Peyer's patch (tissue), 4 donors: Measurements from ENCODE around the gene CLTCL1. TPM values are rescaled to one million over a fixed set of nuclear protein-coding genes. Genes with fewer than 3 reads are reported as not detected.

Source experiments
- DNase-seq, 3 donors: peaks; one replicate each; pipeline ENCODE4 v3.0.0-alpha.2; 2017 to 2019
- H3K27ac ChIP-seq, 4 donors: fragments of 200-600 bp; sonication (generic); one replicate each; pipeline ENCODE4 v1.5.1; 2016 to 2019
- H3K27me3 ChIP-seq, 2 donors: fragments of 200-600 bp; sonication (generic); one replicate each; pipeline ENCODE4 v1.5.1; 2019
- H3K36me3 ChIP-seq, 3 donors: fragments of 200-600 bp; sonication (generic); one replicate each; pipeline ENCODE4 v1.5.1; 2016 to 2019
- H3K4me1 ChIP-seq, 4 donors: fragments of 200-600 bp; sonication (generic); one replicate each; pipeline ENCODE4 v1.5.1; 2016 to 2019
- H3K4me3 ChIP-seq, 4 donors: fragments of 200-600 bp; sonication (generic); 1 replicate in 3 of 4; 2 replicates in 1 of 4; pipeline ENCODE4 v1.5.1; 2016 to 2019; ENCODE audit warnings: mild to moderate bottlenecking in 1 of 4
- H3K9me3 ChIP-seq, 4 donors: fragments of 200-600 bp; sonication (generic); one replicate each; pipeline ENCODE4 v1.5.1; 2016 to 2019; ENCODE audit warnings: mild to moderate bottlenecking in 1 of 4
- POLR2A ChIP-seq, 2 donors: fragments of 450-650 bp; IDR thresholded peaks; one replicate each; pipeline ENCODE4 v1.5.1; 2017; ENCODE audit warnings: antibody characterized with exemption in 2 of 2, mild to moderate bottlenecking in 2 of 2, moderate library complexity in 2 of 2
- total RNA-seq, 4 donors: library from RNA; depleted of rRNA; stranded (reverse); fragments of >200 nt; gene quantifications; one replicate each; pipeline ENCODE4 v1.1.0, GENCODE V29; 2016
- TF ChIP-seq, protein P1 (sequence below), 6 experiments: fragments of 450-650 bp in 4 of 6; fragments of 200-600 bp in 2 of 6; sonication (generic) in 1 of 6; IDR thresholded peaks; one replicate each; pipeline ENCODE4 v1.5.1; 2017 to 2019; ENCODE audit warnings: antibody characterized with exemption in 6 of 6, mild to moderate bottlenecking in 3 of 6, moderate library complexity in 1 of 6

The CLTCL1 gene
- total RNA-seq, 4 donors from 2014 or later: 0.47 to 3.9 (median 3.0) TPM

DNA sequence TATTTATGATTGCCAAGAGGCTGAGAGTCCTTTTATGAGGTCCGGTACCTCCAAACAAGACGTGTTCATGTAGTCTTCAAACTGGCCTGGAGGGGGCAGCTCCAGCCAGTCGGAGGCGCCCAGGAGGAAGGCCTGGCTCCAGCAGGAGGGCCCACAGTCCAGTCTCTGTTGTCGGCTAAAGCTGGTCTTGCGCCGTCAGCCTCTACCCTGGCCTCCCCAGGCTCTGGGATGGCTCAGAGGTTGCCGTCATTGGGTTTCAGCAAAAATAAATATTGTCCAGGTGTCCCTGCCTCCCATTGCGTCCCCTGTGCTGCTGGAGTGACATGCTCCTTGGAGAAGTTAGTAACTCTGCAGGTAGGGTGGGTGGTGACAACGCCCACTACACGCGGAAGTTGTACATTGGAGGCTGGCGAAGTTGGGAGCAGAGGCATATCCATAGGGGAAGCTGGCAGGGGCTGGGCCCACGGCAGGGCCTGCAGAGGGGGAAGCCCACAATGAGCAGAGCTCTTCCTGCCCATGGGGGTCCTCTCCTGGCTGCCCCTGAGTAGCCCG is 111.9 kb downstream of the CLTCL1 start:
- TF ChIP-seq POLR2A (IDR thresholded peaks at IDR 0.05): no peak
- TF ChIP-seq, protein P1, sequence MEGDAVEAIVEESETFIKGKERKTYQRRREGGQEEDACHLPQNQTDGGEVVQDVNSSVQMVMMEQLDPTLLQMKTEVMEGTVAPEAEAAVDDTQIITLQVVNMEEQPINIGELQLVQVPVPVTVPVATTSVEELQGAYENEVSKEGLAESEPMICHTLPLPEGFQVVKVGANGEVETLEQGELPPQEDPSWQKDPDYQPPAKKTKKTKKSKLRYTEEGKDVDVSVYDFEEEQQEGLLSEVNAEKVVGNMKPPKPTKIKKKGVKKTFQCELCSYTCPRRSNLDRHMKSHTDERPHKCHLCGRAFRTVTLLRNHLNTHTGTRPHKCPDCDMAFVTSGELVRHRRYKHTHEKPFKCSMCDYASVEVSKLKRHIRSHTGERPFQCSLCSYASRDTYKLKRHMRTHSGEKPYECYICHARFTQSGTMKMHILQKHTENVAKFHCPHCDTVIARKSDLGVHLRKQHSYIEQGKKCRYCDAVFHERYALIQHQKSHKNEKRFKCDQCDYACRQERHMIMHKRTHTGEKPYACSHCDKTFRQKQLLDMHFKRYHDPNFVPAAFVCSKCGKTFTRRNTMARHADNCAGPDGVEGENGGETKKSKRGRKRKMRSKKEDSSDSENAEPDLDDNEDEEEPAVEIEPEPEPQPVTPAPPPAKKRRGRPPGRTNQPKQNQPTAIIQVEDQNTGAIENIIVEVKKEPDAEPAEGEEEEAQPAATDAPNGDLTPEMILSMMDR (IDR thresholded peaks at IDR 0.05): peak; percentile 44 to 85 (median 74)

GRCh38 chr22:19178657-19179496 is 112.6 kb downstream of the CLTCL1 start, which contains the start of gene SLC25A1:
Gene SLC25A1 (minus strand): TSS chr22:19178736. CDS start chr22:19178673, 63 bp downstream.
- no peaks in the 10 kb centered on the region for H3K27me3 ChIP-seq
- no peaks in the 10 kb centered on the region for H3K9me3 ChIP-seq
- peak within 1 kb of the TSS; percentile 90 to 100 (median 94) for H3K27ac ChIP-seq
- H3K4me3 ChIP-seq: peak within 1 kb of the TSS; percentile 79 to 100 (median 97)
- H3K36me3 ChIP-seq: peaks cover 0 to 15% (median 0%) of the 10 kb centered on the region in 3 donors
- TF ChIP-seq, protein P1 (IDR thresholded peaks at IDR 0.05): peak in 1 of 6 experiments; percentile 5
- TF ChIP-seq POLR2A (IDR thresholded peaks at IDR 0.05): peak; percentile 61 to 84
- DNase-seq: peak; percentile 93 to 97 (median 97)
- peaks cover 0 to 36% (median 22%) of the 10 kb centered on the region in 4 donors for H3K4me1 ChIP-seq

More for the DNA sequence above, 111.9 kb downstream of the CLTCL1 start:
- H3K27me3 ChIP-seq: no peaks in the 10 kb centered on the region
- H3K4me1 ChIP-seq: peaks cover 0 to 29% (median 15%) of the 10 kb centered on the region in 4 donors
- H3K36me3 ChIP-seq: peaks cover 0 to 15% (median 0%) of the 10 kb centered on the region in 3 donors
- H3K27ac ChIP-seq: peak overlapping the region; percentile 90 to 100 (median 94)
- peak overlapping the region; percentile 79 to 100 (median 97) for H3K4me3 ChIP-seq
- no peaks in the 10 kb centered on the region for H3K9me3 ChIP-seq
- peak; percentile 64 to 89 (median 82) for DNase-seq

DNA sequence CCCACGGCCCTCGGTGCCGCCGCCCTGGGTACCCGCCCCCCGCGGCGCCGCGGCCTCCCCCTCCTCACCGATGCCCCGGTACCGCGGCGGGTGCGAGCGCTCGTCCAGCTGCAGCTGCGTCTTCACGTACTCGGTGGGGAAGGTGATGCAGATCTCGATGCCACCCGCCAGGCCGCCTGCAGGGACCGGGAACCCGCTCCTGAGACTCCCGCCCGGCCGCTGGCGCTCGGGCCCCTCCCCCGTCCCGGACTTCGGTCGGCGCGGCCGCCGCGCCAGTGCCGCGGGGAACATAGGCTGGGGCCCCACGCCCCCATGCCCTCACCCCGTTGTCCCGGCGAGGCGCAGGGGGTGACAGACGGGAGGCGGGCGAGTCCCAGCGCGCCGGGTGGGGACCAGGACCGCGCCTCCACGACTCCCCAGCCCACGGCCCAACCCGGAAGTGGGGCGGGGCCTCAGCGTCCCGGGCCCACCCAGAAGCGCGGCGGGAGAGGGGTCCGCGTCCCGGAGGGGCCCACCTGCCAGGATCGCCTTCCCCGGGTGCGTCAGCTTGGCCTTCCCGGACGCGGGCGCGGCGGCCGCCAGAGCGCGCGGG is 113.4 kb downstream of the CLTCL1 start:
- H3K9me3 ChIP-seq: no peaks in the 10 kb centered on the region
- peak overlapping the region; percentile 90 to 100 (median 94) for H3K27ac ChIP-seq
- peaks cover 0 to 43% (median 28%) of the 10 kb centered on the region in 4 donors for H3K4me1 ChIP-seq
- no peaks in the 10 kb centered on the region for H3K27me3 ChIP-seq
- peaks cover 0 to 15% (median 0%) of the 10 kb centered on the region in 3 donors for H3K36me3 ChIP-seq
- peak; percentile 54 to 78 for TF ChIP-seq POLR2A (IDR thresholded peaks at IDR 0.05)
- TF ChIP-seq, protein P1 (IDR thresholded peaks at IDR 0.05): peak in 3 of 6 experiments; percentile 6 to 13 (median 8)
- DNase-seq: peak; percentile 62 to 87 (median 81)
- peak overlapping the region; percentile 79 to 100 (median 97) for H3K4me3 ChIP-seq

DNA sequence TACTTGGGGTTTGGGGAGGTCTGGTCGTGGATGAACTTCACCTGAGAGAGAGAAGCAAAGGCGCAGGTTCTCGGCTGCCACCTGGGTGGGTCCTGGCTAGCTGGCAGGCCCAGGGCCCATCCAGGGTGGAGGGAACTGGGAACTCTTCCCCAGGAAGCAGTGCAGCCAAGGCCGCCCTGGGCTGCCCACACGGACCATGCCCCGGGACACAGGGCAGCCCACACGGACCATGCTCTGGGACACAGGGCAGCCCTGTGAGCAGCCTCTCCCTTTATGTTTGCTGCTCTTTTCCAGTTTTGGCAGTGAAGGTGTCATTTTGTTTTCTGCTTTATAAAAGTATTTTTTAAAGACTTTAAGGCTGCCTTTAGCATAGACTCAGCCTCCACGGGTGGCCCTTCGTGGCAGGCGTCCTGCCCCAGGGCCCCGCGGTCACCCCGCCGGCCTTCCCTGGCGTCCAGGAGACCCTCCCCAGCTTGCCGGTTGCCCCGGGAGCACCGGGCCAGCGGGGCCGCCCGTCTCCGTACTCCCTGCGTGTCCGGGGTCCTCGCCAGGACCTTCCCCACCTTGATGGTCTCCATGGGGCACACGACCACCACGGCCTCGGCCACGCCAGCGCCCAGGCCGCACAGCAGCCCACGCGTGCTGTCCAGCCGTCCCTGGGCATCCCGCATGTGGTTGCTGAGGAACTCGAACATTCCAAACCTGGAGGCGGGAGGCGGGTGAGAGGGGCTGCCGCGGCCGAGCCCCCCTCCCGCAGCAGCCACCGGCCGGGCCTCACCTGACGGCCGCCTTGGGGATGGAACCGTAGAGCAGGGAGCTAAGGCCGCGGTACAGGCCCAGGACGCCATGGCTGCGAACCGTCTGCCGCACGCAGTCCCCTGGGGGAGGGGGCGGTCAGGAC is 114.1 kb downstream of the CLTCL1 start:
- Histone ChIP-seq H3K4me1 (peaks cover 0 to 50% (median 34%) of the 10 kb centered on the region in 4 donors), H3K27ac (peak overlapping the region; percentile 90 to 100 (median 94)), H3K4me3 (peak overlapping the region; percentile 79 to 100 (median 97)), H3K36me3 (peaks cover 0 to 15% (median 0%) of the 10 kb centered on the region in 3 donors), H3K27me3 (no peaks in the 10 kb centered on the region), H3K9me3 (no peaks in the 10 kb centered on the region)
- no peak for DNase-seq
- peak in 1 of 2 donors; percentile 5 for TF ChIP-seq POLR2A (IDR thresholded peaks at IDR 0.05)
- TF ChIP-seq, protein P1 (IDR thresholded peaks at IDR 0.05): no peak
